Putamen (tissue), 1 donor: ENCODE measurements around the gene KCNJ4.
"Not testable (repeated sequence)": the region's sequence is repeated elsewhere in the genome, so short reads cannot be mapped to it uniquely, and the experiment has no call there.

Experiments used
- DNase-seq: peaks from one replicate; pipeline ENCODE4 v3.0.0-alpha.2; 2016; ENCODE audit warnings: low spot score

KCNJ4 gene

DNA sequence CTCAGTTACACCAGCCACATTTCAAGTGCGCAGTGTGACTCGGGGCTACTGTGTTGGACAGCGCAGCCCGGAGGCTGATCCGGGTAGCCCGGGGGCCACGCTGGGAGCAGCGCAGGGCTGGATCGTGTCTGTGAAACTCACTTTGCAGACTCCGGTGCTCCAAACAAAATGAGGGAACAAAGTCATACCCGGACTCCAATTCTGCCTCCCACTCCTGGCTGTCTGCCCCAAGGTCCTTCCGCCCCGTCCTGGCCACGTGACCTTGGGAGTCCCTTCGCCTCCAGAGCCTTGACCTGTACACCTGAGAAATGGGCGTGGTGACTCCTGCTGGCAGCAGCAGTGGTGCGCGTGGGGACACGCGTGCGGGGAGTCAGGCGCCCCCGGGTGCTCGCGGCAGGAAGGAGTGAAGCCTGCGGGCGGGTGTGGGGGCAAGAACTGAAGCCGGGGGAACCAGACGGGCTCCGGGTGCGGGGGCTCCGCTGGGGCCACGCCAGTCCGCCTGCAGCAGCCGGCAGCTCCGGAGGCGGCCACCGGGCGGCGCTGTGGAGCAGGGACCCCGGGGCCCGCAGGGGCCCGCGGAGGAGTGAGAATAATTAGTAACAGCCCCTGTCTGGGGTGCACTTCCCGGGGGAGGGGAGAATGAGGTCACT lies 42.4 kb downstream of the KCNJ4 start:
- DNase-seq, result no peak

DNA sequence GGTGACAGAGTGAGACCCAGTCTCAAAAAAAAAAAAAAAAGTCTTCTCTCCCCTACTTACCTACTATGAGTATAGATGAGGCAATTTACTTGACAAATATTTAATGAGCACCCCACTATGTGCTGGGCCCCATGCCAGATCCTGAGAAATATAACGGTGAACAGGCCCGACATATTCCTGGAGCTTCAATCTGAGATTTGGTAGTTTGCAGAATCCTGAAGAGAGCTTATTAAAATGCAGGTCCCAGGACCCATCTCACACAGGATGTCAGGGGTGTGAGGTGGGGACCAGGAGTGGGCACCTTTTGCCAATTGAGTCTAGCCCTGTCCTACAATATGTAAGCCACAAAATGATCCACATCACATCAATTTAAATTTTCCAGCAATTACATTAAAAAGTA lies 44.0 kb downstream of the KCNJ4 start:
- no peak for DNase-seq

DNA sequence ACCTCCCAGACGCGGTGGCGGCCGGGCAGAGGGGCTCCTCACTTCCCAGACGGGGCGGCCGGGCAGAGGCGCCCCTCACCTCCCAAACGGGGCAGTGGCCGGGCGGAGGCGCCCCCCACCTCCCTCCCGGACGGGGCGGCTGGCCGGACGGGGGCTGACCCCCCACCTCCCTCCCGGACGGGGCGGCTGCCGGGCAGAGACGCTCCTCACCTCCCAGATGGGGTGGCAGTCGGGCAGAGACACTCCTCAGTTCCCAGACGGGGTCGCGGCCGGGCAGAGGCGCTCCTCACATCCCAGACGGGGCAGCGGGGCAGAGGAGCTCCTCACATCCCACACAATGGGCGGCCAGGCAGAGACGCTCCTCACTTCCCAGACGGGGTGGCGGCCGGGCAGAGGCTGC lies 45.1 kb downstream of the KCNJ4 start:
- DNase-seq, result not testable (repeated sequence)

DNA sequence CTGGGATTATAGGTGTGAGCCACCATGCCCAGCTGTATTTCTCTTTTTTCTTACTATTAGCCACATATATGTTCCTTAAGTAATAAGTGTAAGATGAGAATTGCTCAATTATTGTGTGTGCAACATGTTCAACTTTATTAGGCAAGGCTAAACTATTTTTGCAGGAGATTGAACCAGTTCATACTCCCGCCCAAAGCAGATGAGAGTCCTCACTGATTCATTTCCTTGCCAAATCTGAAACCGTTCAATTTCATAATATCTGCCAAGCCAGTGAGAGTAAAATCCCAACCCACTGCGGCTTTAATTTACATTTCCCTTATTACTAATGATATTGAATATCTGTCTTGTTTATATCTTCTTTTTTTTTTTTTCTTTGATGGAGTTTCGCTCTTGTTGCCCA lies 48.4 kb downstream of the KCNJ4 start:
- no peak for DNase-seq

DNA sequence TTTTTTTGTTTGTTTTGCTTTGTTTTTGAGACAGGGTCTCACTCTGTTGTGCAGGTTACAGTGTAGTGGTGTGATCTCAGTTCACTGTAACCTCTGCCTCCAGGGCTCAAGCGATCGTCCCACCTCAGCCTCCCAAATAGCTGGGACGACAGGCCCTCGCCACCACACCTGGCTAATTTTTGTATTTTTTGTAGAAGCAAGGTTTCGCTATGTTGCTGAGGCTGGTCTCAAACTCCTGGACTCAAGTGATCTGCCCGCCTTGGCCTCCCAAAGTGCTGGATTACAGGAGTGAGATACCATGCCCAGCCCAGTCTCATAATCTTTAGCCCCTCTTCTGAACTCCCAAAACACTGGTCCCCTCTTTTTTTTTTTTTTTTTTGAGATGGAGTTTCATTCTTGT lies 50.6 kb downstream of the KCNJ4 start:
- no peak for DNase-seq

DNA sequence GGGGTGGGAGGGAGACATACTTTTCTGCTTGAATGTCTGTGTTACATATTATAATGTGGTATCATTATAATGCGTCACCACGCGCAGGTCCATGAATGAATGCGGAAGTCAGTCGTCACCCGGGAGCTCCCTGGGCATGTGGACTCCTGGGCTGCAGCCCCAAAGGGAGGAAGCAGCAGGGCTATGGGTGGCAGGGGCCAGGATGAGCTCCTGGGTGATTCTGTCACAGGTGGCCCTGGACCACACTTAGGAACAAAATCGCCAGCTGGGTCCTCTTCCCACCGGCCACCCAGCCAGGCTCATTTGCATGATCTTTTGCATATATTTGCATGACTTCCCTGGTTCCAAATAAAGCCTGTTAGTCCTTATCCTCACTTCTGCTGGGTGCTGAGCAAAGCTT lies 51.2 kb downstream of the KCNJ4 start:
- DNase-seq, result no peak

DNA sequence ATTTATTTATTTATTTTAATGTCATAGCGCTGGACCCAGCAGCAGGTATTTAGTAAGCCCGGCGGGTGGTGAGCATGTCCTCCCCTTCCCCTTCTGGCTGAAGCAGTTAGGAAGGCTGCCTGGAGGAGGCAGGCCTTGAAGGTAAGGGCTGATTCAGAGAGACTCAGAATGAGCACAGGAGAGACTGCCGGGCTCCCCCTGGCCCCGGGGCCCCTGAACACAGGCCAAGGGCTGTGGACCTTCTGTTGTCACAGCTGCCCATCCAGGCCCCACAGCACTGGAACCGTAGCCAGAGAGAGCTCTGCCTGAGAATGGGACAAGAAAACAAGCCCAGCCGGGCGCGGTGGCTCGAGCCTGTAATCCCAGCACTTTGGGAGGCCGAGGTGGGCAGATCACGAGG lies 52.8 kb downstream of the KCNJ4 start:
- DNase-seq, result no peak

DNA sequence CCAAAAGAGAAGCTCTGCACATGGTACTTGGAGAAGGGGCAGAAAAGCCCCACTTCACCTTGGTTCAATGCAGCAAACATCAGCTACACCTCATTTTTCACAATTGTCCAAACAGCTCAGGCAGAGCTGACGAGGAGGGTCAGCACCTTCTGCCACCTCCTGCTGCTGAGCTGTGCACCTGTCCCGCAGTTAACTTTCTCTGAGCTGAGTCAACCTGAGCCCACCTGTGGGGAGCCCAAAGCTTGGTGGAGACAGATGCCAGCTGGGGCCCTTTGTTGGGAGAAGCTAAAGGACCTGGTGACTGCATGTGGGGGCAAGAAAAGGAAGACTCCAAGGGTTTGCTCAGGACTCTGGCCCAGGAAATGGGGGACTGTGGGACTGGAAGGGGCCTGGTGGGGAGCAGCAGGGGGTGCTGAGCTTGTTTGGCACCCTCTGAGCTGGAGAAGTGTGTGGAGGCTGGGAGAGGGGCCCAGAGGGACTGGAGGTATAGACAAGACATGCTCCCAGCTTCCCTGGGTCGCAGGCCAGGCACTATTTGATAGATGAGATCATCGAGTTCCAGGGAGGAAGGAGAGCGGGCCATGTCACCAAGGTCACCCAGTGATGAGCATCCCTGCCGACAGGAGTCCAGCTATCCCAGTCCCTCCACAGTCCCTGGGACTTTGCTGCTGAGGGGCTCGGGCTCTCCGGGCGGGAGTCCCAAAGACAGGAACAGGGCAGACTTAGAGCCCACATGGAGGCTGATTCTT lies 53.5 kb downstream of the KCNJ4 start:
- no peak for DNase-seq

GRCh38 chr22:38400256-38400655 lies 54.7 kb downstream of the KCNJ4 start:
- DNase-seq, result not testable (repeated sequence)

- DNase-seq, result peak; percentile 85
Observed at GRCh38 chr22:38398609-38399461, 56.2 kb downstream of the KCNJ4 start.

DNA sequence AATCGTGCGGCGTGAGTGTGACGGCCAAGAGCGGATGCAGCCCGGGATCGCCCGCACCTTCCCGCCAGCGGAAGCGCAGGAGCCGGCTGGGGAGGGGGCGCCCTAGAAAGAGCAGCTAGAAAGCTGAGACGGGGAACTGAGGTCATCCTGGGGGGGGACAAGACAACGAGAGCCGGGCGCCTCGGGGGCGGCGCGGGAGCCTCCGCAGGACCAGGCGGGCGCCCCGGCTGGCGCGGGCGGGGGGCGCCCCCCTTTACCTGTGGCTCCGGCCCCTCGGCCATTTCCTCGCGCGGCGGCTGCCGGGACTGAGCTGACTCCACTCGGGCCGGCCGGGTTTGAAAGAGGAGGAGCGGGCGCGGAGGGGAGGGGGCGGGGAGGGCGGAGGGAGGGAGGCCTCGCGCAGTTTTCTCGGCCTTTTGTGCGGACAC lies 56.8 kb downstream of the KCNJ4 start:
- not testable (repeated sequence) for DNase-seq

GRCh38 chr22:38397189-38398085 lies 57.6 kb downstream of the KCNJ4 start:
- no peak for DNase-seq

GRCh38 chr22:38396440-38397069 lies 58.4 kb downstream of the KCNJ4 start:
- not testable (repeated sequence) for DNase-seq

DNA sequence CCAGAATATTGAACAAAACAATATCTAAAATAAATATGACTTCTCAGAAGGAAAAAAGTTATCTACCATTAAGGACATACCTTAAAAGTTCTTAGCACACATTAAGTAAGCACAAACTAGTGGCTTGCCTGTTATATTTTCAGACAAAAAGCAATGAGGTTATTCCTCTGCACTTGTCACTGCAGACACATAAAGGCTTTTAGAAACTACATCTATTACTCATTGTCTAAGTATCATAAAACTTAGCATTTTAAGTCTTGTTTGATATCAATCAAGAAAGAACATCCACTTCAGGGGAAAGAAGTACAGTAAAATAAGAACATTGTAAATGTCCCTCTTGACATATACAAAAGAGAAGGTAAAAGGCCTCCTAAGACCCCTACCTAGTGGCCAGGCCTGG lies 59.1 kb downstream of the KCNJ4 start:
- not testable (repeated sequence) for DNase-seq

DNA sequence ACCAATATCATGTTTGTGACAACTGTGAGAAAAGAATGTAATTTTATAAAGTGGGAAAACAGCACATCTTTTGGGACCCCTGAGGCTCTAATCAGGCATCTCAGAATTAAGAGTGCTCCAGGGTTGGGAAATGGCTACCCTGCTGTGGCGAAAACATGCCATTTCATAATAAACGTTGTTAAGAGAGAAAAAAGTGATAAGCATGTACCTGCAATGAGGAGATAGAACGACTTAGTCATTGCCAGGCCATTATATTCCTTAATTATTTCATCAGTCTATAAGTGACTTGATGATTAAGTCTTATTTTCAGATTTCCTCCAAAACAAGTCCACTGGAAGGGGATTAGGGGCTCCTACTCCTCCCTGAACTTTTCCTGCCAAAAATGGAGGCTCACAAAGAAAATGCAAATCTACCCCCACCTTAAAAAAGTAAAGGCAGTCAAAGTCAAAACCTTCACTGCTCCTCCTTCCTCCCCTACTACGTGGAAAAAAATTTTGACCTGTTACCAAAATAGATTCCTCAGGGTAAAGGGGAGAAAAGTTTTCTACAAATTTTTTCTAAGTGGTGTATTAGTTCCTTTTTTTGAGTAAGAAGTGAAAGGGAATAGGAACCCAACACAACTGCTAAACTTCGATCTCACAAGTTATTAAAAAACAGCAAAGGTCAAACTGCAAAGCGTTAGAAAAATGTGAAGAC lies 59.9 kb downstream of the KCNJ4 start:
- not testable (repeated sequence) for DNase-seq

- not testable (repeated sequence) for DNase-seq
Observed at GRCh38 chr22:38389428-38389818, 65.6 kb downstream of the KCNJ4 start.

- not testable (repeated sequence) for DNase-seq
Observed at GRCh38 chr22:38388506-38389427, 66.2 kb downstream of the KCNJ4 start.

GRCh38 chr22:38386918-38387317 lies 68.1 kb downstream of the KCNJ4 start:
- not testable (repeated sequence) for DNase-seq

DNA sequence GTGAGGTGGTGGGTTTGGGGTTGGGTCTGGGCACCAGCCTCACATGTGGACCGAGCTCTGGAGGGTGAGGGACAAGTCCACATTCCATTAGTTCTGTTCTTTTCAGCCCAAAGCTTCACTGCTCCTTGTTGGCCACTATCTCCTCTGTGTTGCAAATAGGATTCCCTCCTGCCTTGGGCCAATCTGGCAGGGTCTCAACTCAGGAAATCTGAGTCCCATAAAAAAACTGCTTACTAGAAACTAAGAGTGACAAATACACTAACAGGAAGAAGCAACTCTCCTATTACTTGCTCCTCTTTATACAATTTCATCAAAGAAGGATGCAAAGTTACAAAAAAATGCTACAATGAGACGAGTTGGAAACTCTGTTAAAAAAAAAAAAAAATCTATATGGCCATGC lies 71.6 kb downstream of the KCNJ4 start:
- DNase-seq, result no peak
